ENCODE data around the gene PTPRG.

- TF ChIP-seq POLR2A (IDR thresholded peaks at IDR 0.05) (no peak), CTCF (IDR thresholded peaks at IDR 0.05) (peak; percentile 1 to 52 (median 36))
Measured at GRCh38 chr3:61877359-61878138, 316.2 kb downstream of the PTPRG start.

Measured in right lobe of liver (tissue), 4 donors.